Measurements from ENCODE around the gene GALNT10. TPM values are rescaled to one million over a fixed set of nuclear protein-coding genes. Genes with fewer than 3 reads are reported as not detected.

Gene GALNT10
- total RNA-seq, 1 experiment from 2014 or later = 27.8 TPM

- TF ChIP-seq, protein P1, sequence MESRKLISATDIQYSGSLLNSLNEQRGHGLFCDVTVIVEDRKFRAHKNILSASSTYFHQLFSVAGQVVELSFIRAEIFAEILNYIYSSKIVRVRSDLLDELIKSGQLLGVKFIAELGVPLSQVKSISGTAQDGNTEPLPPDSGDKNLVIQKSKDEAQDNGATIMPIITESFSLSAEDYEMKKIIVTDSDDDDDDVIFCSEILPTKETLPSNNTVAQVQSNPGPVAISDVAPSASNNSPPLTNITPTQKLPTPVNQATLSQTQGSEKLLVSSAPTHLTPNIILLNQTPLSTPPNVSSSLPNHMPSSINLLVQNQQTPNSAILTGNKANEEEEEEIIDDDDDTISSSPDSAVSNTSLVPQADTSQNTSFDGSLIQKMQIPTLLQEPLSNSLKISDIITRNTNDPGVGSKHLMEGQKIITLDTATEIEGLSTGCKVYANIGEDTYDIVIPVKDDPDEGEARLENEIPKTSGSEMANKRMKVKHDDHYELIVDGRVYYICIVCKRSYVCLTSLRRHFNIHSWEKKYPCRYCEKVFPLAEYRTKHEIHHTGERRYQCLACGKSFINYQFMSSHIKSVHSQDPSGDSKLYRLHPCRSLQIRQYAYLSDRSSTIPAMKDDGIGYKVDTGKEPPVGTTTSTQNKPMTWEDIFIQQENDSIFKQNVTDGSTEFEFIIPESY (IDR thresholded peaks at IDR 0.05; ENCODE audit: extremely low read depth, insufficient replicate concordance, low read length) = no peak
- TF ChIP-seq ZFX (IDR thresholded peaks at IDR 0.05) (no peak), TCF7L2 (IDR thresholded peaks at IDR 0.05; ENCODE audit: borderline replicate concordance, extremely low read depth, insufficient read depth, insufficient read length) (no peak), ELF1 (IDR thresholded peaks at IDR 0.05; ENCODE audit: borderline replicate concordance, low read depth) (no peak), RAD21 (IDR thresholded peaks at IDR 0.05; ENCODE audit: low read depth) (no peak), CEBPB (IDR thresholded peaks at IDR 0.05; ENCODE audit: low read depth) (no peak)
These were observed 50.1 kb downstream of the GALNT10 start (continued) for GRCh38 chr5:154240595-154240994.

DNA sequence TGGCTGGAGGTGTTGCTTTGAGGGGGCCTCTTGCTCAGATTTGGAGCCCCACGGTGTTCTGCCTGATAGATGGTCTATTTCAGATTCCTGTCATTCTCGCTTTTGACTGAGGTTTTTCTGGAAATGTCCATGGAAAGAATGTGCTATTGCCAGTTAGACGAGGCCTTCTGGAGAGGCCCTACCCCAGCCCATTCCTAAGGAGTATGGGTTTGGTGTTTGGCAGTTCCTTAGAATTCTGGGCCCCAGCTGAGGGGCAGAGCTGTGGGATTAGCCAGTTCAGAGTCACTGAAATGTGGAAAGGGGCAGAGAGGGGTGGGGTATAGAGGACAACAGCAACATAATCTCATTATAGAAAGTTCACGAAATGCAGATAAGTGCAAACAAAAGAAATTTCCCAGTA is 50.5 kb downstream of the GALNT10 start:
- Histone ChIP-seq H3K79me2 (ENCODE audit: insufficient read depth, low read length) (no peaks in the 10 kb centered on the region), H3K4me3 (replicated peaks in 1 of 2; ENCODE audit: low read depth in 1 of 2, low read length in 2 of 2) (no peak overlapping the region), H3K27me3 (ENCODE audit: insufficient read depth, low read length) (no peaks in the 10 kb centered on the region), H3K4me1 (ENCODE audit: control insufficient read depth in 1 of 2, insufficient read depth in 2 of 2, low read length in 2 of 2) (no peaks in the 10 kb centered on the region), H3K9ac (ENCODE audit: low read length) (no peak overlapping the region), H2AFZ (ENCODE audit: low read depth, low read length, poor library complexity, severe bottlenecking) (no peak overlapping the region), H4K20me1 (ENCODE audit: insufficient read depth) (no peaks in the 10 kb centered on the region), H3K9me3 (ENCODE audit: control insufficient read depth in 1 of 2, insufficient read depth in 1 of 2, low read depth in 1 of 2, low read length in 2 of 2) (no peaks in the 10 kb centered on the region), H3K9me2 (ENCODE audit: insufficient read depth) (no peaks in the 10 kb centered on the region), H3K4me2 (ENCODE audit: low read length) (no peak overlapping the region), H3K27ac (ENCODE audit: low read depth, low read length) (no peak overlapping the region), H3K36me3 (ENCODE audit: control insufficient read depth in 1 of 2, insufficient read depth in 2 of 2, low read length in 2 of 2) (no peaks in the 10 kb centered on the region)
- ChIA-PET POLR2A (no interaction called here), RAD21 (ENCODE audit: low non-redundant PET in 1 of 2, low total read pairs in 2 of 2, uncharacterized antibody in 2 of 2, unreplicated experiment in 2 of 2) (no interaction called here), CTCF (no interaction called here)
- DNase-seq (ENCODE audit: low read depth, low spot score) = no peak
- no TSS peak for BruUV-seq (replicated peaks)
- ATAC-seq = no peak
- intact Hi-C loops (cut with micrococcal nuclease) = no loop called here
- no peak for TF ChIP-seq FOSL1 (IDR thresholded peaks at IDR 0.05; ENCODE audit: low read depth)
- no peak for TF ChIP-seq SP1 (IDR thresholded peaks at IDR 0.05; ENCODE audit: low read depth)
- TF ChIP-seq ZFX (IDR thresholded peaks at IDR 0.05) = no peak
- no peak for TF ChIP-seq EZH2 (IDR thresholded peaks at IDR 0.05)
- TF ChIP-seq YY1 (IDR thresholded peaks at IDR 0.05; ENCODE audit: extremely low read depth, insufficient replicate concordance, low read depth, low read length) = no peak
- no peak for TF ChIP-seq TCF7L2 (IDR thresholded peaks at IDR 0.05; ENCODE audit: borderline replicate concordance, extremely low read depth, insufficient read depth, insufficient read length)
- no peak for TF ChIP-seq ELF1 (IDR thresholded peaks at IDR 0.05; ENCODE audit: borderline replicate concordance, low read depth)
- no peak for TF ChIP-seq CBX3 (IDR thresholded peaks at IDR 0.05; ENCODE audit: low read depth)
- no peak for TF ChIP-seq ZNF274 (IDR thresholded peaks at IDR 0.05; ENCODE audit: low read depth, low read length)
- no peak for TF ChIP-seq JUND (IDR thresholded peaks at IDR 0.05)

Data from HCT116 (cell line).